Neural cell (in vitro differentiated cells): ENCODE results near the gene ANKRD63. TPM values are rescaled to one million over a fixed set of nuclear protein-coding genes. Genes with fewer than 3 reads are reported as not detected.
A peak's percentile ranks its signal among the peaks of the same experiment; 100 is the strongest.

Experiments
- H2AFZ ChIP-seq: fragments of 200-600, 300-800 bp; sonication (generic), shearing (Covaris generic); 2 replicates; pipeline ENCODE4 v1.6.0; 2014; ENCODE audit warnings: low read depth, mild to moderate bottlenecking, antibody characterized with exemption, low read length, moderate library complexity
- H3F3A ChIP-seq: fragments of 200-600 bp; shearing (Covaris generic); 2 replicates; pipeline ENCODE4 v1.6.1; 2016; ENCODE audit warnings: mild to moderate bottlenecking, moderate library complexity, mixed read lengths, antibody characterized with exemption, low read length; ENCODE audit not compliant: insufficient read depth, poor library complexity, severe bottlenecking
- H3K27ac ChIP-seq: fragments of 200-600, 300-800 bp; sonication (generic), shearing (Covaris generic); 2 replicates; pipeline ENCODE4 v1.5.1; 2014; ENCODE audit warnings: mild to moderate bottlenecking, low read length, moderate library complexity
- H3K27me3 ChIP-seq: fragments of 300-800, 200-600 bp; sonication (generic), shearing (Covaris generic); 2 replicates; pipeline ENCODE4 v1.6.0; 2014; ENCODE audit warnings: mild to moderate bottlenecking, low read depth, low read length, moderate library complexity; ENCODE audit not compliant: insufficient read depth
- H3K36me3 ChIP-seq: fragments of 300-800, 200-600 bp; sonication (generic), shearing (Covaris generic); 2 replicates; pipeline ENCODE4 v1.5.1; 2014; ENCODE audit warnings: mild to moderate bottlenecking, antibody characterized with exemption, low read length, moderate library complexity; ENCODE audit not compliant: insufficient read depth
- H3K4me2 ChIP-seq: fragments of 300-800, 200-600 bp; sonication (generic), shearing (Covaris generic); 2 replicates; pipeline ENCODE4 v1.6.0; 2014; ENCODE audit warnings: mild to moderate bottlenecking, low read length
- H3K4me3 ChIP-seq: fragments of 300-800, 200-600 bp; sonication (generic), shearing (Covaris generic); 2 replicates; pipeline ENCODE4 v1.5.1; 2014; ENCODE audit warnings: mild to moderate bottlenecking, low read length, moderate library complexity
- H3K79me2 ChIP-seq: fragments of 200-600 bp; shearing (Covaris generic); replicated peaks from 2 replicates; pipeline ENCODE4 v1.6.0; 2014; ENCODE audit warnings: mild to moderate bottlenecking, low read length, moderate library complexity; ENCODE audit not compliant: insufficient read depth
- H3K9ac ChIP-seq: fragments of 300-800, 200-600 bp; sonication (generic), shearing (Covaris generic); 2 replicates; pipeline ENCODE4 v1.6.1; 2016; ENCODE audit warnings: mild to moderate bottlenecking, low read length, mixed read lengths
- H3K9me2 ChIP-seq: fragments of 200-600 bp; shearing (Covaris generic); 2 replicates; pipeline ENCODE4 v1.6.1; 2016; ENCODE audit warnings: mild to moderate bottlenecking, low read length, mixed read lengths; ENCODE audit not compliant: insufficient read depth
- H3K9me3 ChIP-seq: fragments of 200-600, 300-800 bp; sonication (generic), shearing (Covaris generic); 2 replicates; pipeline ENCODE4 v1.6.1; 2016; ENCODE audit warnings: mild to moderate bottlenecking, mixed run types, low read length, moderate library complexity, mixed read lengths
- H4K20me1 ChIP-seq: fragments of 200-600 bp; shearing (Covaris generic); 2 replicates; pipeline ENCODE4 v1.6.1; 2016; ENCODE audit warnings: mild to moderate bottlenecking, mixed run types; ENCODE audit not compliant: insufficient read depth
- CTCF ChIP-seq: fragments of 450-650 bp; IDR thresholded peaks from 2 replicates; pipeline ENCODE4 v1.5.1; 2014; ENCODE audit warnings: antibody characterized with exemption, mild to moderate bottlenecking, moderate library complexity; ENCODE audit not compliant: poor library complexity, severe bottlenecking
- EP300 ChIP-seq: fragments of 450-650 bp; conservative IDR thresholded peaks from 2 replicates; pipeline ENCODE4 v1.6.1; 2014; ENCODE audit warnings: antibody characterized with exemption, mild to moderate bottlenecking, moderate library complexity; ENCODE audit not compliant: poor library complexity, severe bottlenecking
- EZH2 ChIP-seq: fragments of 200-600, 300-800 bp; shearing (Covaris generic), sonication (generic); IDR thresholded peaks from 2 replicates; pipeline ENCODE4 v1.6.1; 2014; ENCODE audit warnings: antibody characterized with exemption, low read length, borderline replicate concordance, mild to moderate bottlenecking; ENCODE audit not compliant: insufficient read depth, poor library complexity, severe bottlenecking
- MXI1 ChIP-seq: fragments of 450-650 bp; conservative IDR thresholded peaks from 2 replicates; pipeline ENCODE4 v1.6.1; 2014; ENCODE audit warnings: antibody characterized with exemption, mild to moderate bottlenecking; ENCODE audit not compliant: poor library complexity, severe bottlenecking
- POLR2AphosphoS5 ChIP-seq: IDR thresholded peaks from 2 replicates; pipeline ENCODE4 v1.6.1; 2012
- RAD21 ChIP-seq: fragments of 450-650 bp; conservative IDR thresholded peaks from 2 replicates; pipeline ENCODE4 v1.6.1; 2014; ENCODE audit warnings: antibody characterized with exemption, mild to moderate bottlenecking, moderate library complexity
- REST ChIP-seq: IDR thresholded peaks from 2 replicates; pipeline ENCODE4 v1.6.1; 2012; ENCODE audit warnings: borderline replicate concordance
- SMC3 ChIP-seq: fragments of 450-650 bp; conservative IDR thresholded peaks from 2 replicates; pipeline ENCODE4 v1.6.1; 2014; ENCODE audit warnings: antibody characterized with exemption, mild to moderate bottlenecking, moderate library complexity; ENCODE audit not compliant: poor library complexity
- TAF1 ChIP-seq: IDR thresholded peaks from 2 replicates; pipeline ENCODE4 v1.6.1; 2012; ENCODE audit warnings: low read depth
- polyA plus RNA-seq: library from polyadenylated mRNA; depleted of rRNA; stranded (reverse); fragments of >200 nt; gene quantifications from 2 replicates; pipeline ENCODE4 v1.2.3, GENCODE V29; 2014

ANKRD63 gene
- polyA plus RNA-seq, 1 donor from 2014 or later: 2.1 TPM

GRCh38 chr15:40292246-40292645 lies 9.4 kb upstream of the ANKRD63 start:
- no peaks in the 10 kb centered on the region for H3K36me3 ChIP-seq
- H3K9me2 ChIP-seq: no peaks in the 10 kb centered on the region
- no peak overlapping the region for H3K4me3 ChIP-seq
- no peaks in the 10 kb centered on the region for H3K79me2 ChIP-seq
- no peak overlapping the region for H3K4me2 ChIP-seq
- no peaks in the 10 kb centered on the region for H4K20me1 ChIP-seq
- no peak overlapping the region for H2AFZ ChIP-seq
- TF ChIP-seq TAF1: no peak
- TF ChIP-seq MXI1: no peak
- TF ChIP-seq EP300: no peak
- no peak for TF ChIP-seq RAD21
- TF ChIP-seq POLR2AphosphoS5: no peak
- TF ChIP-seq CTCF: no peak
- no peak for TF ChIP-seq SMC3
- no peak for TF ChIP-seq EZH2
- no peak for TF ChIP-seq REST
- no peaks in the 10 kb centered on the region for H3K9me3 ChIP-seq
- no peaks in the 10 kb centered on the region for H3K27me3 ChIP-seq
- H3F3A ChIP-seq: no peaks in the 10 kb centered on the region
- H3K27ac ChIP-seq: no peak overlapping the region
- H3K9ac ChIP-seq: no peak overlapping the region

GRCh38 chr15:40290918-40291574 lies 8.2 kb upstream of the ANKRD63 start:
- no peak overlapping the region for H3K4me2 ChIP-seq
- peak overlapping the region; percentile 55 for H3K9ac ChIP-seq
- TF ChIP-seq TAF1 (peak; percentile 39), RAD21 (no peak), MXI1 (peak; percentile 49)
- H3K36me3 ChIP-seq: no peaks in the 10 kb centered on the region
- no peaks in the 10 kb centered on the region for H3K9me2 ChIP-seq
- no peaks in the 10 kb centered on the region for H4K20me1 ChIP-seq
- H3K27ac ChIP-seq: no peak overlapping the region
- no peaks in the 10 kb centered on the region for H3K9me3 ChIP-seq
- H3F3A ChIP-seq: no peaks in the 10 kb centered on the region
- H3K4me3 ChIP-seq: peak overlapping the region; percentile 56
- H3K79me2 ChIP-seq: no peaks in the 10 kb centered on the region
- H3K27me3 ChIP-seq: no peaks in the 10 kb centered on the region
- peak overlapping the region; percentile 21 for H2AFZ ChIP-seq
